Skeletal muscle satellite cell (primary cell): ENCODE data around the gene CCSAP.

Experiments
- H3K27me3 ChIP-seq: 2 replicates; pipeline ENCODE4 v1.7.0; 2013; ENCODE audit warnings: low read length; ENCODE audit not compliant: control insufficient read depth, insufficient read depth
- H3K36me3 ChIP-seq: 2 replicates; pipeline ENCODE4 v1.7.0; 2013; ENCODE audit warnings: mild to moderate bottlenecking, control low read depth, low read length; ENCODE audit not compliant: insufficient read depth
- H3K4me1 ChIP-seq: 2 replicates; pipeline ENCODE4 v1.7.0; 2013; ENCODE audit warnings: low read length; ENCODE audit not compliant: control insufficient read depth, insufficient read depth
- H3K4me2 ChIP-seq: 2 replicates; pipeline ENCODE4 v1.7.0; 2013; ENCODE audit warnings: mild to moderate bottlenecking, low read length
- H3K4me3 ChIP-seq: 2 replicates; pipeline ENCODE4 v1.7.0; 2013; ENCODE audit warnings: low read length
- H3K9ac ChIP-seq: 2 replicates; pipeline ENCODE4 v1.7.0; 2013; ENCODE audit warnings: mild to moderate bottlenecking, low read depth, low read length, moderate library complexity
- H3K9me3 ChIP-seq: replicated peaks from 2 replicates; pipeline ENCODE4 v1.7.0; 2013; ENCODE audit warnings: mild to moderate bottlenecking, control low read depth, low read length

CCSAP gene

GRCh38 chr1:229325401-229325800, 17.4 kb downstream of the CCSAP start:
- H3K4me1 ChIP-seq, result no peaks in the 10 kb centered on the region
- H3K9ac ChIP-seq, result no peak overlapping the region
- no peak overlapping the region for H3K4me2 ChIP-seq
- no peaks in the 10 kb centered on the region for H3K27me3 ChIP-seq
- H3K36me3 ChIP-seq, result peaks cover 37% of the 10 kb centered on the region
- no peaks in the 10 kb centered on the region for H3K9me3 ChIP-seq
- H3K4me3 ChIP-seq, result no peak overlapping the region

GRCh38 chr1:229323885-229324553, 18.8 kb downstream of the CCSAP start:
- no peaks in the 10 kb centered on the region for H3K27me3 ChIP-seq
- peaks cover 45% of the 10 kb centered on the region for H3K36me3 ChIP-seq
- H3K9me3 ChIP-seq, result no peaks in the 10 kb centered on the region
- no peak overlapping the region for H3K4me3 ChIP-seq
- no peak overlapping the region for H3K9ac ChIP-seq
- H3K4me2 ChIP-seq, result no peak overlapping the region
- no peaks in the 10 kb centered on the region for H3K4me1 ChIP-seq

- H3K27me3 ChIP-seq, result no peaks in the 10 kb centered on the region
- peaks cover 1% of the 10 kb centered on the region for H3K4me1 ChIP-seq
- no peak overlapping the region for H3K9ac ChIP-seq
- peaks cover 45% of the 10 kb centered on the region for H3K36me3 ChIP-seq
- H3K4me3 ChIP-seq, result no peak overlapping the region
- H3K4me2 ChIP-seq, result no peak overlapping the region
- no peaks in the 10 kb centered on the region for H3K9me3 ChIP-seq
Measured at GRCh38 chr1:229323201-229323600, 19.6 kb downstream of the CCSAP start.

- no peak overlapping the region for H3K4me2 ChIP-seq
- H3K9me3 ChIP-seq, result no peaks in the 10 kb centered on the region
- no peak overlapping the region for H3K4me3 ChIP-seq
- H3K36me3 ChIP-seq, result peaks cover 25% of the 10 kb centered on the region
- H3K27me3 ChIP-seq, result no peaks in the 10 kb centered on the region
- H3K4me1 ChIP-seq, result peaks cover 2% of the 10 kb centered on the region
- no peak overlapping the region for H3K9ac ChIP-seq
Measured at GRCh38 chr1:229319487-229319886, 23.4 kb downstream of the CCSAP start.

GRCh38 chr1:229318056-229318455, 24.8 kb downstream of the CCSAP start:
- Histone ChIP-seq H3K4me1 (peaks cover 2% of the 10 kb centered on the region), H3K9ac (no peak overlapping the region), H3K4me3 (no peak overlapping the region)

GRCh38 chr1:229316166-229316565, 26.7 kb downstream of the CCSAP start:
- H3K4me1 ChIP-seq, result peaks cover 2% of the 10 kb centered on the region
- no peak overlapping the region for H3K9ac ChIP-seq
- H3K4me2 ChIP-seq, result no peak overlapping the region
- H3K4me3 ChIP-seq, result no peak overlapping the region
- no peaks in the 10 kb centered on the region for H3K27me3 ChIP-seq
- H3K9me3 ChIP-seq, result no peaks in the 10 kb centered on the region
- H3K36me3 ChIP-seq, result peaks cover 11% of the 10 kb centered on the region

More at GRCh38 chr1:229318056-229318455, 24.8 kb downstream of the CCSAP start:
- H3K27me3 ChIP-seq, result no peaks in the 10 kb centered on the region
- H3K9me3 ChIP-seq, result no peaks in the 10 kb centered on the region
- no peak overlapping the region for H3K4me2 ChIP-seq
- peaks cover 10% of the 10 kb centered on the region for H3K36me3 ChIP-seq

- H3K36me3 ChIP-seq, result peaks cover 15% of the 10 kb centered on the region
- H3K9ac ChIP-seq, result no peak overlapping the region
- H3K4me3 ChIP-seq, result no peak overlapping the region
- H3K4me2 ChIP-seq, result no peak overlapping the region
- no peaks in the 10 kb centered on the region for H3K9me3 ChIP-seq
- H3K4me1 ChIP-seq, result no peaks in the 10 kb centered on the region
- no peaks in the 10 kb centered on the region for H3K27me3 ChIP-seq
Measured at GRCh38 chr1:229310833-229311232, 32.0 kb downstream of the CCSAP start.

DNA sequence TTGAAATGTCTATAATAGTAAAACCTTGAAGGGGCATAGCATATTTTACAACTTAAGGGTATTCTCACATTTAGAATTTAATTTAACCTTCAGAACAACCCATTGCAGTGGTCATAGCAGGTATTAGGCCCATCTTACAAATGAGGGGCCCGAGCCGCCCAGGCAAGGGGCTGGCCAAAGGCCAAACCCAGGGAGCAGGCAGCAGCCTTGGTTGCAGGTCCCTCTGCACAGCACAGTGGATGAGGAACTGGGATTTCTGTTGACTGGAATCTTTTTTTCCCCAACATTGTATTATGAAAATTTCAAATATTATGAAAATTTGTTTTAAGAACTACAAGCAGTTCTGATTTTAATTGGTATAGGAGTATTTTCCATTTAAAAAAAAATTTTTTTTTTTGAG, 33.2 kb downstream of the CCSAP start:
- Histone ChIP-seq H3K27me3 (no peaks in the 10 kb centered on the region), H3K9me3 (no peaks in the 10 kb centered on the region), H3K36me3 (peaks cover 18% of the 10 kb centered on the region), H3K9ac (no peak overlapping the region), H3K4me2 (no peak overlapping the region), H3K4me1 (no peaks in the 10 kb centered on the region), H3K4me3 (no peak overlapping the region)

GRCh38 chr1:229309074-229309473, 33.8 kb downstream of the CCSAP start:
- Histone ChIP-seq H3K4me2 (no peak overlapping the region), H3K36me3 (peaks cover 24% of the 10 kb centered on the region), H3K27me3 (no peaks in the 10 kb centered on the region), H3K4me1 (no peaks in the 10 kb centered on the region), H3K9ac (no peak overlapping the region), H3K9me3 (no peaks in the 10 kb centered on the region), H3K4me3 (no peak overlapping the region)

GRCh38 chr1:229305392-229305791, 37.5 kb downstream of the CCSAP start:
- Histone ChIP-seq H3K36me3 (peaks cover 41% of the 10 kb centered on the region), H3K27me3 (no peaks in the 10 kb centered on the region), H3K9ac (no peak overlapping the region), H3K9me3 (no peaks in the 10 kb centered on the region), H3K4me1 (no peaks in the 10 kb centered on the region), H3K4me3 (no peak overlapping the region), H3K4me2 (no peak overlapping the region)

DNA sequence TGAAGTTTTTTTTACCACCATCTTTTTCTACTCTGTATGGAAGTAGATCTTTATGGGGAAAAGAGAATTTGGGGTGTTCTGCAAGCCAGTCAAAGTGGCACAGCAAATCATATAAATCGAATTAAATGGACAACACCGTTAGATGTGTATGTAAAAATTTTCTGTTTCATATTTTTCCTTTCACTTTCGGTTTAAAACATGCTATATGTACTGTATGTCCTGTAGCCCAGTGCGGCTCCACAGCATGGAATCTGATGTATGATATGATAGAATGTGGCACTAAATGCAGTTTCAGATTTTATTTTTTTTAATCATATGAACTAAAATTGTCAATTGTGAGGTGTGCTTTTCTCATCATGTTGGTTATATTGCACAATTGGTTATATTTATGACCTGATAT, 39.0 kb downstream of the CCSAP start:
- H3K27me3 ChIP-seq, result no peaks in the 10 kb centered on the region
- H3K4me1 ChIP-seq, result no peaks in the 10 kb centered on the region
- no peak overlapping the region for H3K9ac ChIP-seq
- H3K4me3 ChIP-seq, result no peak overlapping the region
- peaks cover 56% of the 10 kb centered on the region for H3K36me3 ChIP-seq
- no peaks in the 10 kb centered on the region for H3K9me3 ChIP-seq
- H3K4me2 ChIP-seq, result no peak overlapping the region

- no peak overlapping the region for H3K4me2 ChIP-seq
- H3K4me1 ChIP-seq, result no peaks in the 10 kb centered on the region
- no peak overlapping the region for H3K9ac ChIP-seq
- no peak overlapping the region for H3K4me3 ChIP-seq
- H3K27me3 ChIP-seq, result no peaks in the 10 kb centered on the region
- H3K9me3 ChIP-seq, result no peaks in the 10 kb centered on the region
- H3K36me3 ChIP-seq, result peaks cover 61% of the 10 kb centered on the region
Measured at GRCh38 chr1:229302740-229303139, 40.1 kb downstream of the CCSAP start.
